ENCODE data around the gene ADAM11.

DNA sequence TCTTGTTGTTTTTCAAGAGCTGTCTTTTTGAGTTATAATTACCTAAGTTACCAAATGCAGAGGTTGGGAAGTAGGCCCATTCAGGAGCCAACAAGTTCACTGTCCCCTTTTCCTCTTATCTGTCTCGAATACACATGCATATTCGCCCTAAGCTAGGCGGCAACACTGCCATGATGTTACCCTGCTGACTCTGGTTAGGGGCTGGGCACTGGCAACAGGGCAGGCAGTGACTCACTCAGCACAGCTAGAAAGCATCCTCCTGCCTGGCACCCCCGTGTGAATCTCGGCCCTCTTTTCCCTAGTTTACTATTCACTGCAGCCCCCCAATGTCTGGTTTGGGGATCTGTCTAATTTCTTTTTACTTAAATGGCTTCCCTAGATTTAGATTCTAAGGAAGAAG lies 36.5 kb upstream of the ADAM11 start:
- TF ChIP-seq, protein P1, sequence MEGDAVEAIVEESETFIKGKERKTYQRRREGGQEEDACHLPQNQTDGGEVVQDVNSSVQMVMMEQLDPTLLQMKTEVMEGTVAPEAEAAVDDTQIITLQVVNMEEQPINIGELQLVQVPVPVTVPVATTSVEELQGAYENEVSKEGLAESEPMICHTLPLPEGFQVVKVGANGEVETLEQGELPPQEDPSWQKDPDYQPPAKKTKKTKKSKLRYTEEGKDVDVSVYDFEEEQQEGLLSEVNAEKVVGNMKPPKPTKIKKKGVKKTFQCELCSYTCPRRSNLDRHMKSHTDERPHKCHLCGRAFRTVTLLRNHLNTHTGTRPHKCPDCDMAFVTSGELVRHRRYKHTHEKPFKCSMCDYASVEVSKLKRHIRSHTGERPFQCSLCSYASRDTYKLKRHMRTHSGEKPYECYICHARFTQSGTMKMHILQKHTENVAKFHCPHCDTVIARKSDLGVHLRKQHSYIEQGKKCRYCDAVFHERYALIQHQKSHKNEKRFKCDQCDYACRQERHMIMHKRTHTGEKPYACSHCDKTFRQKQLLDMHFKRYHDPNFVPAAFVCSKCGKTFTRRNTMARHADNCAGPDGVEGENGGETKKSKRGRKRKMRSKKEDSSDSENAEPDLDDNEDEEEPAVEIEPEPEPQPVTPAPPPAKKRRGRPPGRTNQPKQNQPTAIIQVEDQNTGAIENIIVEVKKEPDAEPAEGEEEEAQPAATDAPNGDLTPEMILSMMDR (IDR thresholded peaks at IDR 0.05), result no peak
- TF ChIP-seq POLR2A (IDR thresholded peaks at IDR 0.05), result no peak

All from adrenal gland (tissue), 5 donors.